SK-N-SH (cell line): ENCODE results near the gene AHR. TPM values are rescaled to one million over a fixed set of nuclear protein-coding genes. Genes with fewer than 3 reads are reported as not detected.
"Not testable (repeated sequence)": the region's sequence is repeated elsewhere in the genome, so short reads cannot be mapped to it uniquely, and the experiment has no call there.

Source experiments
- CTCF ChIA-PET: fragments of 300-600, 350-600 bp; formaldehyde crosslinking; extraction: SDS; loops from one replicate; lab custom pipeline; 2021; lab: Yijun Ruan, JAX
- POLR2A ChIA-PET: fragments of 350-600 bp; sonication (Branson Sonifier 250); formaldehyde crosslinking; extraction: SDS; loops from one replicate; lab custom pipeline; 2020; ENCODE audit warnings: antibody characterized with exemption, inconsistent platforms; lab: Yijun Ruan, JAX
- DNase-seq: peaks from one replicate; pipeline ENCODE4 v3.0.0; 2012
- H2AFZ ChIP-seq: fragments of 200-600 bp; sonication (generic); 2 replicates; pipeline ENCODE4 v1.8.1; 2016; ENCODE audit warnings: antibody characterized with exemption, mild to moderate bottlenecking, low read depth
- H3F3A ChIP-seq: fragments of 200-600 bp; sonication (generic); replicated peaks from 2 replicates; pipeline ENCODE3; 2016; ENCODE audit warnings: antibody characterized with exemption, mild to moderate bottlenecking; ENCODE audit not compliant: insufficient read depth
- H3K27ac ChIP-seq, 2 experiments: fragments of 200-500 bp in 1 of 2; fragments of 200-600 bp in 1 of 2; sonication (Bioruptor generic) in 1 of 2; sonication (generic), shearing (Covaris generic) in 1 of 2; 2 replicates each; pipeline versions ENCODE4 v1.5.1 to v1.6.1; 2014 to 2016; ENCODE audit warnings: low read depth in 2 of 2, inconsistent platforms in 1 of 2, low read length in 1 of 2, mild to moderate bottlenecking in 1 of 2, mixed read lengths in 1 of 2
- H3K27me3 ChIP-seq: fragments of 200-600 bp; sonication (generic), shearing (Covaris generic); 2 replicates; pipeline ENCODE4 v1.6.1; 2016; ENCODE audit warnings: mixed run types; ENCODE audit not compliant: insufficient read depth
- H3K36me3 ChIP-seq, 2 experiments: fragments of 200-500 bp in 1 of 2; fragments of 200-600 bp in 1 of 2; sonication (Bioruptor generic) in 1 of 2; sonication (generic) in 1 of 2; replicated peaks in 1 of 2; 2 replicates each; pipeline versions ENCODE3 to v1.5.1; 2014 to 2016; ENCODE audit warnings: low read length in 1 of 2, mild to moderate bottlenecking in 1 of 2; ENCODE audit not compliant: insufficient read depth in 2 of 2, control insufficient read depth in 1 of 2
- H3K4me1 ChIP-seq, 2 experiments: fragments of 200-500 bp in 1 of 2; fragments of 200-600 bp in 1 of 2; sonication (Bioruptor generic) in 1 of 2; sonication (generic), shearing (Covaris generic) in 1 of 2; 2 replicates each; pipeline versions ENCODE4 v1.5.1 to v1.6.1; 2014 to 2016; ENCODE audit warnings: low read depth in 1 of 2, low read length in 1 of 2, mixed run types in 1 of 2; ENCODE audit not compliant: insufficient read depth in 2 of 2, control insufficient read depth in 1 of 2
- H3K4me2 ChIP-seq: fragments of 200-600 bp; sonication (generic), shearing (Covaris generic); 2 replicates; pipeline ENCODE4 v1.6.1; 2017; ENCODE audit warnings: mixed run types
- H3K4me3 ChIP-seq, 2 experiments: fragments of 200-500 bp in 1 of 2; fragments of 200-600 bp in 1 of 2; sonication (Bioruptor generic) in 1 of 2; sonication (generic), shearing (Covaris generic) in 1 of 2; 2 replicates each; pipeline versions ENCODE4 v1.5.1 to v1.8.1; 2014 to 2016; ENCODE audit warnings: low read depth in 2 of 2, inconsistent platforms in 1 of 2, low read length in 1 of 2, mild to moderate bottlenecking in 1 of 2, mixed read lengths in 1 of 2, moderate library complexity in 1 of 2
- H3K79me2 ChIP-seq: fragments of 200-600 bp; sonication (generic); 2 replicates; pipeline ENCODE4 v1.8.1; 2017; ENCODE audit warnings: mild to moderate bottlenecking; ENCODE audit not compliant: insufficient read depth
- H3K9ac ChIP-seq: fragments of 200-600 bp; sonication (generic); 2 replicates; pipeline ENCODE4 v1.6.1; 2017; ENCODE audit warnings: mixed run types
- H3K9me2 ChIP-seq: fragments of 200-600 bp; sonication (generic); 2 replicates; pipeline ENCODE4 v1.6.1; 2017; ENCODE audit warnings: mixed run types
- H3K9me3 ChIP-seq: fragments of 200-600 bp; sonication (generic); 2 replicates; pipeline ENCODE4 v1.6.1; 2017; ENCODE audit warnings: mixed run types, mild to moderate bottlenecking, moderate library complexity
- H4K20me1 ChIP-seq: fragments of 200-600 bp; sonication (generic); 2 replicates; pipeline ENCODE4 v1.6.1; 2017; ENCODE audit warnings: mild to moderate bottlenecking, mixed run types; ENCODE audit not compliant: insufficient read depth
- FOSL2 ChIP-seq: IDR thresholded peaks from 2 replicates; pipeline ENCODE4 v1.4.0; 2012; ENCODE audit warnings: low read depth, mild to moderate bottlenecking, moderate library complexity, borderline replicate concordance
- WGBS: methylation state at CpG from one replicate; pipeline ENCODE4 v1.1.6; 2017; ENCODE audit warnings: low lambda C conversion rate; 5-methylcytosine and 5-hydroxymethylcytosine counted together
- polyA plus RNA-seq, 3 experiments: library from polyadenylated mRNA; depleted of rRNA; stranded (reverse); fragments of >200 nt; gene quantifications; 2 replicates each; pipeline ENCODE4 v1.2.3, GENCODE V29; 2012
- TF ChIP-seq, protein P1 (sequence below): fragments of 150-350 bp; IDR thresholded peaks from 2 replicates; pipeline ENCODE4 v1.6.1; 2017; ENCODE audit warnings: antibody characterized with exemption, low read length, low read depth, borderline replicate concordance

Gene AHR
- polyA plus RNA-seq, 1 of the 3 experiments (the other 2 are of a cell fraction) = not detected

DNA sequence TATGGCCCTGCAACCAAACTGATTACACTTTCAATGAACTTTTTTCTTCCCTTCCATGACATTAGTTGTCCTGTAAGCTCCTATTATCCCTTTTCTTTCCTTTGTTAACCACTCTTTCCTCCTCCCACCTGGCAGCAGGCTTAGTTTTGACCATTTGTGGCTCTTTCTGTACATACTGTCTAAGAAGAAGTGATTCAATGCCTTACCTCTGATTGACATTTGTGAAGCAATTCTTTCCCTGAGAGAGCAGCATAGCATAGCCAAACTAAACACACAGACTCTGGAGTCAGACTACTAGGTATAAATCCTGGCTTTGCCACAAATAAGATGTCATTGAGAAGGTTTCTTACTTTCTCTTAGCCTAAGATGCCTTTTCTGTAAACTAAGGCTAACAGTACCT, 48.9 kb downstream of the AHR start:
- no peak overlapping the region for H3K9ac ChIP-seq
- H3F3A ChIP-seq = no peaks in the 10 kb centered on the region
- no peak overlapping the region for H3K27ac ChIP-seq
- DNase-seq = no peak
- H3K79me2 ChIP-seq = no peaks in the 10 kb centered on the region
- H3K9me2 ChIP-seq = no peaks in the 10 kb centered on the region; the same call in 1 of the 2 replicates
- H3K36me3 ChIP-seq = no peaks in the 10 kb centered on the region
- no peak overlapping the region for H3K4me2 ChIP-seq
- no peaks in the 10 kb centered on the region for H3K4me1 ChIP-seq
- H4K20me1 ChIP-seq = no peaks in the 10 kb centered on the region
- CTCF ChIA-PET = no interaction called here
- no peak overlapping the region for H2AFZ ChIP-seq
- peaks cover 28% of the 10 kb centered on the region; the same call in 1 of the 2 replicates for H3K27me3 ChIP-seq
- POLR2A ChIA-PET = no interaction called here
- no peak overlapping the region for H3K4me3 ChIP-seq
- H3K9me3 ChIP-seq = no peaks in the 10 kb centered on the region
- TF ChIP-seq, protein P1, sequence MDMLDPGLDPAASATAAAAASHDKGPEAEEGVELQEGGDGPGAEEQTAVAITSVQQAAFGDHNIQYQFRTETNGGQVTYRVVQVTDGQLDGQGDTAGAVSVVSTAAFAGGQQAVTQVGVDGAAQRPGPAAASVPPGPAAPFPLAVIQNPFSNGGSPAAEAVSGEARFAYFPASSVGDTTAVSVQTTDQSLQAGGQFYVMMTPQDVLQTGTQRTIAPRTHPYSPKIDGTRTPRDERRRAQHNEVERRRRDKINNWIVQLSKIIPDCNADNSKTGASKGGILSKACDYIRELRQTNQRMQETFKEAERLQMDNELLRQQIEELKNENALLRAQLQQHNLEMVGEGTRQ = no peak
- TF ChIP-seq FOSL2 = no peak

DNA sequence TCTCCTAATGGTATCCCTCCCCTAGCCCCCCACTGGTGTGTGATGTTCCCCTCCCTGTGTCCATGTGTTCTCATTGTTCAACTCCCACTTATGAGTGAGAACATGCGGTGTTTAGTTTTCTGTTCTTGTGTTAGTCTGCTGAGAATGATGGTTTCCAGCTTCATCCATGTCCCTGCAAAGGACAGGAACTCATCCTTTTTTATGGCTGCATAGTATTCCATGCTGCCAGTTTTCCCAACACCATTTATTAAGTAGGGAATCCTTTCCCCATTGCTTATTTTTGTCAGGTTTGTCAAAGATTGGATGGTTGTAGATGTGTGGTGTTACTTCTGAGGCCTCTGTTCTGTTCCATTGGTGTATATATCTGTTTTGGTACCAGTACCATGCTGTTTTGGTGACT, 50.5 kb downstream of the AHR start:
- POLR2A ChIA-PET, H3K4me3 ChIP-seq, H3K27ac ChIP-seq, H3K9me3 ChIP-seq, H3K9me2 ChIP-seq, H3K79me2 ChIP-seq, H2AFZ ChIP-seq, H4K20me1 ChIP-seq, H3F3A ChIP-seq, H3K36me3 ChIP-seq, H3K4me1 ChIP-seq, H3K4me2 ChIP-seq, H3K9ac ChIP-seq, DNase-seq: not testable (repeated sequence)
- WGBS = 11% methylated on average over 1 of the region's 1 CpG
- peaks cover 33% of the 10 kb centered on the region; the same call in 1 of the 2 replicates for H3K27me3 ChIP-seq
- CTCF ChIA-PET = interaction anchor here (1.2 kb wide), 1 partner anchor 16 kb away, joined by 3 read pairs; no protein-coding TSS in a partner anchor

DNA sequence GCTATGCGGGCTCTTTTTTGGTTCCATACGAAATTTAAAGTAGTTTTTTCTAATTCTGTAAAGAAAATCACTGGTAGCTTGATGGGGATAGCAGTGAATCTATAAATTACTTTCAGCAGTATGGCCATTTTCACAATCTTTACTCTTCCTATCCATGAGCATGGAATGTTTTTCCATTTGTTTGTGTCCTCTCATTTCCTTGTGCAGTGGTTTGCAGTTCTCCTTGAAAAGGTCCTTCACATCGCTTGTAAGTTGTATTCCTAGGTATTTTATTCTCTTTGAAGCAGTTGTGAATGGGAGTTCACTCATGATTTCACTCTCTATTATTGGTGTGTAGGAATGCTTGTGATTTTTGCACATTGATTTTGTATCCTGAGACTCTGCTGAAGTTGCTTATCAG, 51.9 kb downstream of the AHR start:
- 16% methylated on average over 3 of the region's 3 CpGs for WGBS
- H3K4me3 ChIP-seq, H3K27ac ChIP-seq, H4K20me1 ChIP-seq, H3K4me2 ChIP-seq, DNase-seq, H3K9ac ChIP-seq, CTCF ChIA-PET, H3K79me2 ChIP-seq, H3K36me3 ChIP-seq, H3K9me3 ChIP-seq, H3K9me2 ChIP-seq, H3K4me1 ChIP-seq, H3F3A ChIP-seq, H2AFZ ChIP-seq, POLR2A ChIA-PET: not testable (repeated sequence)
- peaks cover 31% of the 10 kb centered on the region; the same call in 1 of the 2 replicates for H3K27me3 ChIP-seq

DNA sequence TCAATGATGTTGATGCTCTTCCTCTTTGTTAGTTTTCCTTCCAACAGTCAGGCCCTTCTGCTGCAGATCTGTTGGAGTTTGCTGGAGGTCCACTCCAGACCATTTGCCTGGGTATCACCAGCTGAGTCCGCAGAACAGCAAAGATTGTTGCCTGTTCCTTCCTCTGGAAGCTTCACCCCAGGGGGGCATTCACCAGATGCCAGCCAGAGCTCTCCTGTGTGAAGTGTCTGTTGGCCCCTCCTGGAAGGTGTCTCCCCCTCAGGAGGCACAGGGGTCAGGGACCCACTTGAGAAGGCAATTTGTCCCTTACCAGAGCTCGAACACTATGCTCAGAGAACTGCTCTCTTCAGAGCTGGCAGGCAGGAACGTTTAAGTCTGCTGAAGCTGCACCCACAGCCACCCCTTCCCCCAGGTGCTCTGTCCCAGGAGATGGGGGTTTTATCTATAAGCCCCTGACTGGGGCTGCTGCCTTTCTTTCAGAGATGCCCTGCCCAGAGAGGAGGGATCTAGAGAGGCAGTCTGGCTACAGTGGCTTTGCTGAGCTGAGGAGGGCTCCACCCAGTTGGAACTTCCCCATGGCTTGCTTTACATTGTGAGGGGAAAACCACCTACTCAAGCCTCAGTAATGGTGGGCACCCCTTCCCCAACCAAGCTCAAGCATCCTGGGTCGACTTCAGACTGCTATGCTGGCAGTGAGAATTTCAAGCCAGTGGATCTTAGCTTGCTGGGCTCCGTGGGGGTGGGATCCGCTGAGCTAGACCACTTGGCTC, 55.4 kb downstream of the AHR start:
- 6% methylated on average over 6 of the region's 6 CpGs for WGBS
- CTCF ChIA-PET = not testable (repeated sequence)
- peaks cover 16% of the 10 kb centered on the region; the same call in 1 of the 2 replicates for H3K27me3 ChIP-seq

More for the DNA sequence above, 55.4 kb downstream of the AHR start:
- H3F3A ChIP-seq, H3K9me3 ChIP-seq, H3K36me3 ChIP-seq, H3K79me2 ChIP-seq, H2AFZ ChIP-seq, POLR2A ChIA-PET, H3K4me2 ChIP-seq, H3K4me3 ChIP-seq, DNase-seq, H3K27ac ChIP-seq, H3K4me1 ChIP-seq, H3K9ac ChIP-seq, H3K9me2 ChIP-seq, H4K20me1 ChIP-seq: not testable (repeated sequence)
